GM15510 (cell line): ENCODE data around the gene DCAKD.

ENCODE experiments used
- POLR2A ChIP-seq: IDR thresholded peaks from 3 replicates; pipeline ENCODE4 v1.6.1; 2011; ENCODE audit warnings: borderline replicate concordance; ENCODE audit not compliant: insufficient read length; ENCODE audit errors: extremely low read depth

The DCAKD gene

GRCh38 chr17:45029758-45030423, 21.5 kb downstream of the DCAKD start:
- no peak for TF ChIP-seq POLR2A

GRCh38 chr17:45029096-45029495, 22.3 kb downstream of the DCAKD start:
- no peak for TF ChIP-seq POLR2A

- TF ChIP-seq POLR2A: no peak
Observed at GRCh38 chr17:45022655-45023339, 28.6 kb downstream of the DCAKD start.

- no peak for TF ChIP-seq POLR2A
Observed at GRCh38 chr17:45022288-45022648, 29.2 kb downstream of the DCAKD start.

- TF ChIP-seq POLR2A: no peak
Observed at GRCh38 chr17:45021607-45022287, 29.7 kb downstream of the DCAKD start.

- TF ChIP-seq POLR2A: no peak
Observed at GRCh38 chr17:45020354-45021138, 30.9 kb downstream of the DCAKD start.

- no peak for TF ChIP-seq POLR2A
Observed at GRCh38 chr17:45018848-45019711, 32.4 kb downstream of the DCAKD start.

- no peak for TF ChIP-seq POLR2A
Observed at GRCh38 chr17:45018514-45018847, 33.0 kb downstream of the DCAKD start.

GRCh38 chr17:45016823-45017222, 34.6 kb downstream of the DCAKD start:
- TF ChIP-seq POLR2A: no peak

- TF ChIP-seq POLR2A: no peak
Observed at GRCh38 chr17:45016237-45016636, 35.2 kb downstream of the DCAKD start.

- TF ChIP-seq POLR2A: no peak
Observed at GRCh38 chr17:45013021-45013997, 38.1 kb downstream of the DCAKD start.

- TF ChIP-seq POLR2A: no peak
Observed at GRCh38 chr17:45011767-45012166, 39.7 kb downstream of the DCAKD start.
